Stimulated activated naive CD8-positive, alpha-beta T cell treated with anti-CD3 and anti-CD28 coated beads, Interleukin-15, Interleukin-2, amounts not matched to agents 100 ng/mL and 50 ng/mL, for 24 hours (primary cell): ENCODE results near the gene USB1.

Source experiments
- H3K27ac Mint-ChIP-seq: one replicate; pipeline ENCODE4 v1.8.0; 2021; ENCODE audit warnings: mild to moderate bottlenecking, mixed read lengths
- H3K27me3 Mint-ChIP-seq: one replicate; pipeline ENCODE4 v1.8.0; 2021; ENCODE audit warnings: mixed read lengths
- H3K36me3 Mint-ChIP-seq: one replicate; pipeline ENCODE4 v1.8.0; 2021; ENCODE audit warnings: low read depth, mixed read lengths
- H3K4me1 Mint-ChIP-seq: one replicate; pipeline ENCODE4 v1.8.0; 2021; ENCODE audit warnings: low read depth, mixed read lengths
- H3K4me3 Mint-ChIP-seq: one replicate; pipeline ENCODE4 v1.8.0; 2021; ENCODE audit warnings: mild to moderate bottlenecking, mixed read lengths
- H3K9me3 Mint-ChIP-seq: one replicate; pipeline ENCODE4 v1.8.0; 2021; ENCODE audit warnings: mixed read lengths

USB1 gene

DNA sequence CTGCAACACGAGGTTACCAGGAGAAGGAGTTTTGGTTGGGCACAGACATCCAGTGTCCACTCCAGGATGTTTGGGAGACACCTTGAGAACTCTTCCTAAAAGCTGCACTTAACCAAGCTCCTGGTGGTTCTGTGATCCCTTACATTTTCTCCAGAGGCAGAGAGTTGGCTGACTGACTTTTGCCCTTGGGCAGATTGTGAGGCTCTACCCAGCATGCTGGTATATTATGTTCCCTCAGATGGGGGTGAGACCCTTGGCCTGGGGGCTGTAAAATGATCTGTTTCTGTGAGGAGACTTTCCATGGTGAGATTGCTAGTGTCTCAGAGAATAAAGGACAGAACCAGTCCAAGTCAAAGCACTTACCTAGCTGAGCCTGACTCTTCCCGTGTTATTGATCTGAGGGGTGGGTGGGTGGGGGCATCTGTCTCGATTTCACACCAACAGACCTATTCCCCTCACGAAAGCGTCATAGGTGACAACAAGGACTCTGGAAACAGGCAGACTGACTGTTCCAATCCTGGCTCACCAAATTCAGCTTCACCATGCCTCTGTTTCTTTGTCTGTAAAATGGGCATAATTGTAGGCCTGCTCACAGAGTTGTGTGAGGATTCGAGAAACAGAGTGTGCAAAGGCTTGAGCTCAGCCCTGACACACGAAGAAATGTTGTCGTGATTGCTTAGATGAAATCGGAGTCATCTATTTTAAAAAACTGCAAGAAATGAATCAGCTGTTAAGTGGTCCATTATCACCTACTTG is 12.2 kb downstream of the USB1 start:
- H3K36me3 Mint-ChIP-seq, result peaks cover 24% of the 10 kb centered on the region
- H3K27ac Mint-ChIP-seq, result no peak overlapping the region
- no peaks in the 10 kb centered on the region for H3K9me3 Mint-ChIP-seq
- no peaks in the 10 kb centered on the region for H3K4me1 Mint-ChIP-seq
- no peaks in the 10 kb centered on the region for H3K27me3 Mint-ChIP-seq
- no peak overlapping the region for H3K4me3 Mint-ChIP-seq

DNA sequence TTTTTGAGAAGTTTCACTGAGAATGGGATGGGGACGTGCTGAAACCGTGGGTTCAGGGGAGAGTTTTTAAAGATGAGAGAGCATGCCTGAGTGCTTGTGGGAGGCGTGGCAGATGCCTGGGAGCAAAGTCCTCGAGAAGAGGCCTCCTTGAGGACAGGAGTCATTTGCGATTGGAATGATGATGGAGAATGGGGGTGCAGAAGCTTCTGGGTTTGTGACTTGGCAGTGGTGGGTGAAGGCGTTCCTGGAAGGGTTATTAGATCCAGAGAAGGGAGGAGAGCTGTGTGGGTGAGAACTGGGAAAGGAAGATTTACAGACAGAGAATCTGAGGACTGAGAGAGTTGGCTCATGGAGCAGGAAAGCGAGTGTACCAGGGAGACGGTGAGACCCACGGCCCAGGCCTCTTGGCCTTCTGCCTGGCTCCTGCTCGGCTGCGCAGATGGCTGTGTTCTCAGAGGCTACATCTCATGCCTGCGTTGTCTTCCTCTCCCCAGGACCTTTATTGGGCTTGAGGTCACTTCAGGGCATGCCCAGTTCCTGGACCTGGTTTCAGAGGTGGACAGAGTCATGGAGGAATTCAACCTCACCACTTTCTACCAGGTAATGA is 15.7 kb downstream of the USB1 start:
- no peaks in the 10 kb centered on the region for H3K36me3 Mint-ChIP-seq
- H3K4me3 Mint-ChIP-seq, result no peak overlapping the region
- H3K9me3 Mint-ChIP-seq, result no peaks in the 10 kb centered on the region
- no peak overlapping the region for H3K27ac Mint-ChIP-seq
- H3K4me1 Mint-ChIP-seq, result peaks cover 6% of the 10 kb centered on the region
- no peaks in the 10 kb centered on the region for H3K27me3 Mint-ChIP-seq

- Mint-ChIP-seq H3K36me3 (no peaks in the 10 kb centered on the region), H3K4me1 (peaks cover 6% of the 10 kb centered on the region), H3K4me3 (no peak overlapping the region), H3K27ac (no peak overlapping the region), H3K27me3 (no peaks in the 10 kb centered on the region), H3K9me3 (no peaks in the 10 kb centered on the region)
These were observed 17.6 kb downstream of the USB1 start for GRCh38 chr16:58018803-58019202.

DNA sequence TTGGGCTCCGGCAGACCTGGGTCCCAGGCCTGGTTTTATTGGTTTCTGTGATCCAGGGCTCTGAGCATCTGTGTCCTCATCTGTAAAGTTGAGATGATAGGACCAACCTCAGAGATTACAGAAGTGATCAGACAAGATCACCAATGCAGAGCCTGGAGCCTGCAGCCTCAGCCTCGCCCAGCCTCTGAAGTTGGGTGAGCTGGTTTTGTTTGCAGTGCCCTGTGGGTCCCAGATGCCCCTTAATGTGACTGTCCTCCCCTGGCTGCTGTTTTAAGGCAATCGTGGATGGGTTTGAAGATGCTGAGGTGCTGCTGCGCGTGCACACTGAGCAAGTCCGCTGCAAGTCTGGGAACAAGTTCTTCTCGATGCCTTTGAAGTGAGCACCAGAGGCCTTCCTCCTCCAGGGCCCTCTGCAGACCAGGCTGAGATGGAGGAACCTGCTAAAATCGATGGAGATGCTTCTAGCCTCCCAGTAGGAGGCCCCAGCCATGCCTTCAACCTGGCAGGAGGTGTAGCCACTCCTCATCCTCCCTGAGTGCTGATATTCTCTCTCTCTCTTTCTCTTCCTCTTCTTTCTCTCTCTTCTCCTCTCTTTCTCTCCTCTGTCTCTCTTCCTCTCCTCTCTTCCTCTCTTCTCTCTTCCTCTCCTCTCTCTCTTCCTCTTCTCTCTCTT is 18.8 kb downstream of the USB1 start:
- Mint-ChIP-seq H3K4me1 (peaks cover 12% of the 10 kb centered on the region), H3K36me3 (no peaks in the 10 kb centered on the region)

DNA sequence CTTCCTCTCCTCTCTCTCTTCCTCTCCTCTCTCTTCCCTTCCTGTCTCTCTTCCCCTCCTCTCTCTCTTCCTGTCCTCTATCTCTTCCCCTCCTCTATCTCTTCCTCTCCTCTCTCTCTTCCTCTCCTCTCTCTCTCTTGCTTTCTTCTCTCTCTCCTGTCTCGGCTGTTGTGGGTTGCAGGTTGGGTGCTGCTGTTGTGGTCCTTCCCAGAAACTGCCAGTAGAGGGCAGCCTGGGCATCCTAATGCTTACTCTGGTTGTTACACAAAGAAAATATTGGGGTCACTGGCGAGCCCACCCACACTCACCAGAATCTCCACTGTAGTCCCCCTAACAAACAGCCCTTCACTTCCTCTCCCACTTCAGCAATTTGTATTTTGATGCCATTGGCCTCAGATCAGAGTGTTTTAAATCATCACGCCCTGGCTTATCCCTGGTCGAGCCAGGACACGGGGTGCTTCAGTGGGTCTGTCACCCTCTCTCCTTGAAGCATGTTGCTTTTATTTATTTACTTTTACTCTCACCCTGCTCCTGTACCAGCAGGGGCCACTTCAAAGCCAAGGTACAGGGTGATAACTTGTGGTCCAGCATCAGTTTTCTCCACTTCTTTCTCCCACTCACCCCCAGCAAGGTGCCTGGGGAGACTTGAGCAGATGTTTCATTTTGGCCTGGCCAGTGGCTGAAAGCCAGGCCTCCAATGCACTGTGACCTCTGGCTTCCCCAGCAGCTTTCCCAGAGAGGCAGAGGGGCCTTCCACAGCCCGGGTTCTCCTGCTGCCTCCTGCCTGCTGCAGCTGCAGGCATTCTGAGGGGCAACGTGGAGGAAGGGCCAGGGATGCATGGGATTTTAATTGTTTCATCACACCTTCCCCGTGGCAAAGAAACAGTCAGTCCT is 19.7 kb downstream of the USB1 start:
- peak overlapping the region; percentile 72 for H3K27ac Mint-ChIP-seq
- peaks cover 14% of the 10 kb centered on the region for H3K4me1 Mint-ChIP-seq
- H3K36me3 Mint-ChIP-seq, result no peaks in the 10 kb centered on the region
- no peaks in the 10 kb centered on the region for H3K9me3 Mint-ChIP-seq
- H3K27me3 Mint-ChIP-seq, result peaks cover 9% of the 10 kb centered on the region
- H3K4me3 Mint-ChIP-seq, result no peak overlapping the region

More for the DNA sequence above, 18.8 kb downstream of the USB1 start:
- H3K9me3 Mint-ChIP-seq, result no peaks in the 10 kb centered on the region
- no peak overlapping the region for H3K27ac Mint-ChIP-seq
- peaks cover 7% of the 10 kb centered on the region for H3K27me3 Mint-ChIP-seq
- no peak overlapping the region for H3K4me3 Mint-ChIP-seq

GRCh38 chr16:58021661-58022551 is 20.7 kb downstream of the USB1 start:
- peaks cover 9% of the 10 kb centered on the region for H3K27me3 Mint-ChIP-seq
- no peak overlapping the region for H3K4me3 Mint-ChIP-seq
- no peaks in the 10 kb centered on the region for H3K36me3 Mint-ChIP-seq
- no peak overlapping the region for H3K27ac Mint-ChIP-seq
- no peaks in the 10 kb centered on the region for H3K9me3 Mint-ChIP-seq
- H3K4me1 Mint-ChIP-seq, result peaks cover 14% of the 10 kb centered on the region

DNA sequence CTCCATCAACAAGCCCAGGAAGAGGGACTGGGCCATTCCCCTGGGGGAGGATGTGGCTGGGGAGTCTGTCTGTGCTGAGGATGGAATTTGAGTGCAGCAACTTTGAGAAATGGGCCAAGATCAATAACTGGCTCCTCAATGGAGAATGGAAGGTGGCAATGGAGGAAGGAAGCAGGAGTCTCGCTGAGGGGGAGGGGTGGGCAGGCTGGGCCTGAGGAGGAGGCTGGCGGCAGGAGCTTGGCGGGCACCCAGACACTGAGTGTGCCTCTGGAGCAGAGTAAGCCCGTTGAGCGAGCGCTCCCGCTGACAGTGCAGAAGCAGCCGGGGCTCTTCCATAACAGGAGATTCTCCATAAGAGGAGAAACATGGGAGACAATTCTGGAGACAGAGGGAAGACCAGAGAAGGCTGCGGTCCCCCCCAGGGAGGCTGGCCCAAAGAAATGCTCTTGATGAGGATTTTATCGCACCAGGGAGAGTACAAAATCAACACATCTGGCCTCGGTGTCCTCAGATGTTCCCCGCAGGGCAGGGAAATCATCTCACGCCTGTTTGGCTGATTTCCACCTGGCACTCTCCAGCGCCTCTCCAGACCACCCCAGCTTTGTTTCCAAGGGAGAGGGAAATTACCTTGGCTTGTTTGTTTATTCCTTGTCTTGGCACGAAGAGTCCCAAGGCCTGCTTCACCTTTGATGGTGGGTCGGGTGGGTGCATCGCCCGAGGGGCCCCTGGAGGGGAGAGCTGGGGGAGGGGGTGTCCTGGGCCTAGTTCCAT is 21.6 kb downstream of the USB1 start:
- Mint-ChIP-seq H3K36me3 (no peaks in the 10 kb centered on the region), H3K9me3 (no peaks in the 10 kb centered on the region), H3K27ac (no peak overlapping the region), H3K4me1 (peaks cover 14% of the 10 kb centered on the region), H3K4me3 (no peak overlapping the region), H3K27me3 (peaks cover 9% of the 10 kb centered on the region)

DNA sequence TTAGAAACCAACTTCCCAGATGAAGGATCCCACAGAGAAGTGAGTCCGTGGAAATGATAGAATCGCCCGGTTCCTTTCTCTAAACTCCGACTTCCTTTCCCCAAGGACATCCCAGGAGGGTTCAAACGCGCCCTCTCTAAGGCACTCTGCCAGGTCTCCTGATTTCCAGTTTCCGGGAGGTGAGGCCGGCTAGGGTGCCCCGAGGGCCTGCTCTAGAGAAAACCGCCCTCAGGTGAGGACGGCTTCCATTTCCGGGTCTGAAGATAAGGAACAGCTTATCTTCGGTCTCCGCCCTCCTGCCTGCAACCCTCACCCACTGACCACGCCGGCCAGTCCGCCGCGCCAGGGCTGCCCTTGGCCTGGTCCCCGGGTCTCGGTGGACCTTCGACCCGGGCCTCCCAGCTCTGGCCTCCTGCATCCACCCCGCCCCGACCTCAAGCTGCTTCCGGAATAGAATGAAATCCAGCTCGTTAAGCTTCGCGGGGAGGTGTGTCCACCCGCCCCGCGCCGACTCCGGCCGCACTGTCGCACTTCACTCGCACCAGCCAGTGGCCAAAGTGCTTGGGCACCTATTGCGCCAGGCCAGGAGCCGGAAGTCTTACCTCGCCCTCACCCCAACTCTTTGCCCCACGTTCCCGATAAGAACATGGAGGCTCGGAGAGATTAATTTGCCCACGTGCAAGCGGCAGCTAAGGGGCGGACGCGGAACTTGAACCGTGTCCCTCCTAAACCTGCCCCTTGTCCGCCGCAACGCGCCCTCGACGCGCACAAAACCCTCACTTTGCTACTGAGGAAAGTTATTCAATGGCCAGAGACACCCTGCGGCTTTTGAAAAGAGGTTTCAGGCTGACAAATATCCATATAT is 23.5 kb downstream of the USB1 start:
- peak overlapping the region; percentile 80 for H3K4me3 Mint-ChIP-seq
- H3K27ac Mint-ChIP-seq, result peak overlapping the region; percentile 63
- H3K27me3 Mint-ChIP-seq, result peaks cover 23% of the 10 kb centered on the region
- H3K36me3 Mint-ChIP-seq, result no peaks in the 10 kb centered on the region
- H3K4me1 Mint-ChIP-seq, result peaks cover 14% of the 10 kb centered on the region
- no peaks in the 10 kb centered on the region for H3K9me3 Mint-ChIP-seq

DNA sequence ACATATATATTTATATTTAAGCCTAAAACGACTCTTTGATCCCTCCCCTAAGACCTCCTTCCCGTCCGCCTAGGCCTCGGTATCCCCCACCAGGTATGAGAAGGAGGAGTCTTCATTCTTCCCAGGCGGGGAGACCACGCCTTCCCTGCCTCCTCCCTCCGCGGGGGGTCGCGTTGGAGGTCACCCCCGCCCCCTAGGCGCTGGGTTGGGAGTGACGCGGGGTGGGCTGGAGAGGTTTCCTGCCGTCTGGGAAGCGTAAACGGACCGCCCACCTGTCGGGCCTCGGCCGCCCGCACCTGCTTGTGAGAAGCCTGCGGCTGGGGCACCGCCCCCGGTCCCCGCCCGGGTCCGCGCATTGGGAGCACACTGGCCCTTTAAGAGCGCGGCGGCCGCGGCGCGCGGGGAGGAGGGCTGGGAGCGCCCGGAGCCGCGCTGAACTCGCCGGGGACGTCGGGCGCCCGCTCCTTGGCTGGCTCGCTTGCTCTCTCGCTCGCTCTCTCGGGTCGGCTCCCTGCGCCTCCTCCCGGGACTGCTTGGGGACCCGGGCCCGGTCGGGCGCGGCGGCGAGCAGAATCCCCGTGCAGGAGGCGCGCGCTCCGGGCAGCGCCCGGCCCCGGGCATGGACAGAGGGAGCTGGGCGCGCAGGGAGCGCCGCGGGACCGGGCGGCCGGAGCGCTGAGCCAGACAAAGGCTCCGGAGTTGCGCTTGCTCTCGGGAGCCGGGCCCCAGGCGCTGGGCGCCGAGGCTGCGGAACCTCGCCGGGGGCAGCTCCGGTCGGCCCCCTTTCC is 24.3 kb downstream of the USB1 start, which contains the start of gene MMP15:
Gene MMP15, plus strand, starts transcription at position 404 of the 788 bp plus-strand sequence. CDS start 597 bp downstream, outside the sequence.
- Mint-ChIP-seq H3K36me3 (no peaks in the 10 kb centered on the region), H3K4me3 (peak within 1 kb of the TSS; percentile 80), H3K27me3 (peaks cover 26% of the 10 kb centered on the region), H3K27ac (peak within 1 kb of the TSS; percentile 63), H3K9me3 (no peaks in the 10 kb centered on the region), H3K4me1 (peaks cover 11% of the 10 kb centered on the region)

GRCh38 chr16:58026139-58026704 is 25.0 kb downstream of the USB1 start:
- Mint-ChIP-seq H3K9me3 (no peaks in the 10 kb centered on the region), H3K4me1 (peaks cover 8% of the 10 kb centered on the region), H3K27me3 (peaks cover 26% of the 10 kb centered on the region), H3K4me3 (peak overlapping the region; percentile 37), H3K27ac (no peak overlapping the region), H3K36me3 (no peaks in the 10 kb centered on the region)

GRCh38 chr16:58026705-58027160 is 25.5 kb downstream of the USB1 start:
- Mint-ChIP-seq H3K27ac (no peak overlapping the region), H3K27me3 (peaks cover 26% of the 10 kb centered on the region), H3K4me3 (peak overlapping the region; percentile 37), H3K4me1 (peaks cover 8% of the 10 kb centered on the region), H3K9me3 (no peaks in the 10 kb centered on the region), H3K36me3 (no peaks in the 10 kb centered on the region)
